HG03135 (cell line): ENCODE measurements around the gene CBFA2T2.

Source experiments
- ATAC-seq: cut with Tn5 transposase; IDR thresholded peaks from one replicate; pipeline ENCODE4 v1.9.1; 2021; ENCODE audit warnings: mild to moderate bottlenecking, moderate library complexity; ENCODE audit not compliant: unreplicated experiment

CBFA2T2 gene

GRCh38 chr20:33674294-33675135 is 184.6 kb downstream of the CBFA2T2 start, which contains the start of gene NECAB3:
NECAB3 (minus strand) TSS chr20:33674428; CDS start chr20:33674352, 76 bp downstream.
- ATAC-seq: peak; percentile 42

- no peak for ATAC-seq
Observed at GRCh38 chr20:33675136-33675959, 185.5 kb downstream of the CBFA2T2 start.

GRCh38 chr20:33676121-33676520 is 186.2 kb downstream of the CBFA2T2 start:
- no peak for ATAC-seq

GRCh38 chr20:33676652-33677645 is 187.1 kb downstream of the CBFA2T2 start:
- ATAC-seq: no peak

GRCh38 chr20:33677991-33678702 is 188.3 kb downstream of the CBFA2T2 start:
- no peak for ATAC-seq

- ATAC-seq: peak; percentile 50
Observed at GRCh38 chr20:33679758-33680485, 190.0 kb downstream of the CBFA2T2 start.

- ATAC-seq: no peak
Observed at GRCh38 chr20:33680686-33681085, 190.8 kb downstream of the CBFA2T2 start.

GRCh38 chr20:33681288-33681687 is 191.4 kb downstream of the CBFA2T2 start:
- no peak for ATAC-seq

- ATAC-seq: no peak
Observed at GRCh38 chr20:33681728-33682353, 191.9 kb downstream of the CBFA2T2 start.

GRCh38 chr20:33684533-33685327 is 194.8 kb downstream of the CBFA2T2 start:
- ATAC-seq: no peak

- peak; percentile 44 for ATAC-seq
Observed at GRCh38 chr20:33685328-33686099, 195.6 kb downstream of the CBFA2T2 start.

- peak; percentile 79 for ATAC-seq
Observed at GRCh38 chr20:33686100-33686983, 196.4 kb downstream of the CBFA2T2 start, which contains the start of gene E2F1. E2F1 (minus strand) TSS chr20:33686385; CDS start chr20:33686264, 121 bp downstream.

GRCh38 chr20:33686984-33687366 is 197.1 kb downstream of the CBFA2T2 start:
- ATAC-seq: no peak

GRCh38 chr20:33687370-33687915 is 197.5 kb downstream of the CBFA2T2 start:
- no peak for ATAC-seq

- no peak for ATAC-seq
Observed at GRCh38 chr20:33687993-33688937, 198.4 kb downstream of the CBFA2T2 start.
